22Rv1 (cell line): Measurements from ENCODE around the gene PLXNB1.

Experiments
- ZFX ChIP-seq: fragments of 450-650 bp; IDR thresholded peaks from 2 replicates; pipeline ENCODE4 v1.6.1; 2017; ENCODE audit warnings: antibody characterized with exemption, borderline replicate concordance
- TF ChIP-seq, protein P1 (sequence below): fragments of 450-650 bp; IDR thresholded peaks from 2 replicates; pipeline ENCODE4 v1.5.1; 2017; ENCODE audit warnings: mild to moderate bottlenecking

DNA sequence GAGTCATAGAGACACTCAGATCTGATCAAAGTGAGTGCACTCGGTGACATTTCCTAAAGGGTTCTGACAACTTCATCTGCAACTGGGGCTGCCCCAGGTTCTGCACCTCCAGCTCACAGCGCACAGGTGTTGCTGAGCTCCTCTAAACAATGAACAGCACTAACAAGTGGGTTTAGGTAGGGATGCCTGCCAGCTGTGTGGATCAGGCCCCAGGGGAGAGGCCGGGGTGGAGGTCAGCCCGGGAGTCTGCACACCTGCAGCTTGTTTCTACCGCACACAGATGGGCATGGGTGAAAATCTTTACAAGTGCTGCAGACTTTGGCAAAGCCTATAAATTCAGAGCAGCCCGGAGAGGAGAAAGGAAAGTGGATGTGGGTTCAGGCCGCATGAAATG is 57.5 kb downstream of the PLXNB1 start:
- TF ChIP-seq, protein P1, sequence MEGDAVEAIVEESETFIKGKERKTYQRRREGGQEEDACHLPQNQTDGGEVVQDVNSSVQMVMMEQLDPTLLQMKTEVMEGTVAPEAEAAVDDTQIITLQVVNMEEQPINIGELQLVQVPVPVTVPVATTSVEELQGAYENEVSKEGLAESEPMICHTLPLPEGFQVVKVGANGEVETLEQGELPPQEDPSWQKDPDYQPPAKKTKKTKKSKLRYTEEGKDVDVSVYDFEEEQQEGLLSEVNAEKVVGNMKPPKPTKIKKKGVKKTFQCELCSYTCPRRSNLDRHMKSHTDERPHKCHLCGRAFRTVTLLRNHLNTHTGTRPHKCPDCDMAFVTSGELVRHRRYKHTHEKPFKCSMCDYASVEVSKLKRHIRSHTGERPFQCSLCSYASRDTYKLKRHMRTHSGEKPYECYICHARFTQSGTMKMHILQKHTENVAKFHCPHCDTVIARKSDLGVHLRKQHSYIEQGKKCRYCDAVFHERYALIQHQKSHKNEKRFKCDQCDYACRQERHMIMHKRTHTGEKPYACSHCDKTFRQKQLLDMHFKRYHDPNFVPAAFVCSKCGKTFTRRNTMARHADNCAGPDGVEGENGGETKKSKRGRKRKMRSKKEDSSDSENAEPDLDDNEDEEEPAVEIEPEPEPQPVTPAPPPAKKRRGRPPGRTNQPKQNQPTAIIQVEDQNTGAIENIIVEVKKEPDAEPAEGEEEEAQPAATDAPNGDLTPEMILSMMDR = no peak
- no peak for TF ChIP-seq ZFX
